Measurements from ENCODE around the gene PIANP.

GRCh38 chr12:6724409-6724797 is 23.8 kb upstream of the PIANP start:
- TF ChIP-seq BHLHE40 (IDR thresholded peaks at IDR 0.05; ENCODE audit: low read depth, low read length) (no peak), MXI1 (IDR thresholded peaks at IDR 0.05; ENCODE audit: borderline replicate concordance, low read depth, low read length) (no peak), POLR2A (IDR thresholded peaks at IDR 0.05; ENCODE audit: low read depth, low read length) (no peak), RAD21 (IDR thresholded peaks at IDR 0.05; ENCODE audit: low read length) (no peak), RFX5 (IDR thresholded peaks at IDR 0.05; ENCODE audit: low read depth, low read length) (no peak), CTCF (conservative IDR thresholded peaks at IDR 0.05; ENCODE audit: low read depth, low read length) (no peak), USF2 (IDR thresholded peaks at IDR 0.05; ENCODE audit: low read depth, low read length) (no peak), RCOR1 (IDR thresholded peaks at IDR 0.05; ENCODE audit: insufficient replicate concordance, low read length) (no peak), MAZ (IDR thresholded peaks at IDR 0.05; ENCODE audit: borderline replicate concordance, low read depth, low read length) (no peak), CEBPB (IDR thresholded peaks at IDR 0.05; ENCODE audit: low read depth, low read length) (no peak)

Data from IMR-90 (cell line).